UCSD-AML1 (cell line): ENCODE data around the gene RABEP1.
A peak's percentile ranks its signal among the peaks of the same experiment; 100 is the strongest.

ENCODE experiments used
- DNase-seq: peaks from one replicate; lab custom pipeline; 2025; ENCODE audit not compliant: unreplicated experiment; lab: John Stamatoyannopoulos, UW

RABEP1 gene

DNA sequence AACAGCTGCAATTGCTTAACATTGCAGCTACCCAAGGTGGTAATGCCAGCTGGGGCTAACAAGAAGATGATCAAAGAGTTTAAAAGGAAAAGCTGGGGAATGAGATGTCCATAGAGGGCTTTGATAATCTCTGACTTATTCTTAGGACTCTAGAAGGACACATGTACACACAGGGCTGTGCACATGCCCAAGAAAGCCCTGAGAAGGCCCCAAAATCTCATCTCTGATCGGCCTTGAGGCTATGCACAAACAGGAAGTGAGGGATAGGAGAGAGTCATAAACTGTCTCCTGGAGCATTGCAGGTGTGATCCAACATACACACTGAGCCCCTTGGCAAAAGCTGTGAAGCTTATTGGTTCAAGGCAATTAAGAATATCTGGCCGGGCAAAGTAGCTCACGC lies 17.2 kb upstream of the RABEP1 start:
- no peak for DNase-seq

DNA sequence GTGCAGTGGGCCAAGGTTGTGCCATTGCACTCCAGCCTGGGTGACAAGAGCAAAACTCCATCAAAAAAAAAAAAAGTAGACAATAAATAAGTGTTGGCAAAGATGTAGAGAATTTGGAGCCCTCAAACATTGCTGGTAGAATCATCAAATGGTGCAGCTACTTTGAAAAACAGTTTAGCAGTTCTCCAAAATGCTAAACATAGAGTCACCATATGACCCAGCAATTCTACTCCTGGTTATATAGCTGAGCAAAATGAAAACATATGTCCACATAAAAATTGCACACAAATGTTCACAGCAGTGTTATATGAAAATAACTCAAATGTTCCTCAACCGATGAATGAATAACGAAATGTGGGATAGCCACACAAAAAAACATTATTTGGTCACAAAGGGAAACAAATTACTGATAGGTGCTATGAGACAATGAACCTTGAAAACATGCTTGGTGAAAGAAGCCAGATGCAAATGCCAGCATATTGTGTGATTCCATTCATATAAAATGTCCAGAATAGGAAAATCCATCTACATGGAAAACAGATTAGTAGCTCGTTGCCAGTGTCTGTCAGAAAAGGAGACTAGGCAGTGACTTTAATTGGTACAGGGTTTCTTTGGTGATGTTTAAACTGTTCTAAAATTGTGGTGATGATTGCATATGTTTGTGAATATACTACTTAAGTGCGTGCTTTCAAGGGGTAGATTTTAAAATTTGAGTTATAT lies 12.7 kb upstream of the RABEP1 start:
- DNase-seq = no peak

DNA sequence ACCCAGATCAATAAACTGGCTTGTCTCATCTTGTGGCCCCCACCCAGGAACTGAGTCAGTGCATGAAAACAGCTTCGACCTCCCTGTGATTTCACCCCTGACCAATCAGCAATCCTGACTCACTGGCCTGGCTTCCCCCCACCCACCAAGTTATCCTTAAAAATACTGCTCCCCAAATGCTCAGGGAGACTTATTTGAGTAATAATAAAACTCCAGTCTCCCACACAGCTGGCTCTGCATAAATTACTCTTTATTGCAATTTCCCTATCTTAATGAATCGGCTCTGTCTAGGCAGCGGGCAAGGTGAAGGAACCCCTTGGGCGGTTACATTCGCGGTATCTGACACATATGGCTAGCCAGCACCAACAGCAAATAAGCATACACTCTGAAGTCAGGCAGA lies 9.8 kb upstream of the RABEP1 start:
- DNase-seq = no peak

DNA sequence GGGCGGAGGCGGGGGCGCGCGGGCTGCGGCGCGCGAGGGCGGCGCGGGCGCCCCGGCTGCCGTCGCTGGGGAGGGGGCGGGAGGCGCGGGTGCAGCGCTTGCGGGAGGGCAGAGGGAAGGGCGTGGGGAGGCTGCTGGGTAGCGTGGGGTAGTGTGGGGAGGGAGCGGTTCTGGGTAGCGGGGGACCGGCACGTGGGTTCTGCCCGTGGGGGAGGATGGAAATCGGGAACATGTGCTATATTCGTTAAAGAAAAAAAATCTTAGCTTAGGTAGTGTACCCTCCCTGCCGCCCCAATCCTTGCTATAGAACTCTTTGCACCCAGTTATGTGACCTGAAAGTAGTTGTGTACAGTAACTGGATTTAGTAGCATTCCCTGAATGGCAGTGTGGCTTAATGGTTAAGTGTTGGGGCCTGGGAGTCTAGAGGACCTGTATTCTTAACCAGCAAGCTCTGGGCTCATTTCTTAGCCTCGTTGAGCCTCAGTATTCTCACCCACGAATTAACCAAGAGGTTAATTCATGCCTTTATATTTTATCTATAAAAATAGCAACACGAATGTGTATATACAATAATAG lies 646 bp downstream of the RABEP1 start:
- peak; percentile 43 for DNase-seq

DNA sequence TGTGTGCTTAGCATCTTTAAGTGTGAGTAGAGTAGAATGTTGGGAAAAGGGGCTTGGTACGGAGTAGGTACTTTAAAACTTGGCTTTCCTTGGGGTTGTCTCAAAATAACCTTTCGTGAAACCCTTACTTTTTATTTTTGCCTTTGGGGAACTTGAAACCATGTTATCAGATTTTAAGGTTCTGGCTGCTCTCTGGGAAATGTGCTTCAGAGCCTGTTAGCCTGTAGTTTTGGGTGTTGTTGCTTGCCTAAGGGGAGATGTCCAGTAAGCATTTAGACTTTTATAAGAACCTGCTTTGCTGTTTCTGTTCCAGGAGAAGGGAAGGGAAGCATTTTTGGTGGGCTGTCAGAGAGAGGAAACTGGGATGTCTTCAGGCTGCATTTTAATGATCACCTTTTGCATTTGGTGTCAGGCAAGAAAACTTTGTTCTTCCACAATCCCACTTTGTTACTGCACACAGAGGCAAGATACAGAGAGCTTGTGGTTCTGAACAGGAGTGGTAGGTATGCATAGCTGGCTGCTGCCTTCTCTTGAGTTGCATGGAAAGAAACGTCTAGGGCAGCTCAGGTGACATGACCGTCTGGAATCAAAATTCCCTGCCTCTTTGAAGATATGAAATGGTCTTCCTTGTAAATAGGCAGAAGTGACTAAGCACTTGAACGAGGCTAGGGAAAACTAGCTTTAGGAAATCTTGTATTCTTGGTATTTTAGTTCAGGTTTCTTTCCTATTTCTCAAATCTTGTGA lies 1.7 kb downstream of the RABEP1 start:
- DNase-seq = no peak

DNA sequence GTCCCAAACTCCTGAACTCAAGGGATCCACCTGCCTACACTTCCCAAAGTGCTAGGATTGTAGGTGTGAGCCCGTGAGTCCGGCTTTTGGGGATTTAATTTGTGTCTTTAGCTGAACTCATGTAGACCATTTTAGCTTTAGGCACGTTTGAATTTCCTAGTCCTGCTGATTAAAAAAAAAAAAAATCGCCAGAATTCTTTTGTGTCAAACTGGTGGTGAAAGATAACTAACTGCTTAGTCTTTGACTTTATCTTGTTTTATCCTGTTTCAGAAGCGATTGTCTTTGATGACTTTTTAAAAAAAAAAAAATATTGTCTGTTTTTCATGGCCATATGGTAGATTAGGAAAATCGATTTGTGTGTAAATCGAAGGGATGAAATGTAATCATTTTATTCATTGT lies 2.6 kb downstream of the RABEP1 start:
- DNase-seq = no peak

DNA sequence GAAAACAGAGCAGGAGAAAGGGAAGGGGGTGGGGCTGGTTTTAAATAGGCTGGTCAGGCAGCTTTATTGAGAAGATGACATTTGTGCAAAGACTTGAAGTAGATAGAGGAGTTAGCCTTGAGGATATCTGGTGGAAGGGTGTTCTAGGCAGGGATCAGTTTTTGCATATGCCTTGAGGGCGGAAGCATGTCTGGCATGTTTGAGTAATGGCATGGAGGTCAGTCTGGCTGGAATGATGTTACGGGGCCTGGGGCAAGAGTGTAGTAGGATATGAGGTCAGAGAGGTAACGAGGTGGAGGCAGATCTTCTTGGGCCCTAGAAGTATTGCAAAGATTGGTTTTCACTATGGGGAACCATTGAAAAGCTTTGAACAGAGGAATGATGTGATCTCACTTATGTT lies 4.8 kb downstream of the RABEP1 start:
- DNase-seq = no peak

DNA sequence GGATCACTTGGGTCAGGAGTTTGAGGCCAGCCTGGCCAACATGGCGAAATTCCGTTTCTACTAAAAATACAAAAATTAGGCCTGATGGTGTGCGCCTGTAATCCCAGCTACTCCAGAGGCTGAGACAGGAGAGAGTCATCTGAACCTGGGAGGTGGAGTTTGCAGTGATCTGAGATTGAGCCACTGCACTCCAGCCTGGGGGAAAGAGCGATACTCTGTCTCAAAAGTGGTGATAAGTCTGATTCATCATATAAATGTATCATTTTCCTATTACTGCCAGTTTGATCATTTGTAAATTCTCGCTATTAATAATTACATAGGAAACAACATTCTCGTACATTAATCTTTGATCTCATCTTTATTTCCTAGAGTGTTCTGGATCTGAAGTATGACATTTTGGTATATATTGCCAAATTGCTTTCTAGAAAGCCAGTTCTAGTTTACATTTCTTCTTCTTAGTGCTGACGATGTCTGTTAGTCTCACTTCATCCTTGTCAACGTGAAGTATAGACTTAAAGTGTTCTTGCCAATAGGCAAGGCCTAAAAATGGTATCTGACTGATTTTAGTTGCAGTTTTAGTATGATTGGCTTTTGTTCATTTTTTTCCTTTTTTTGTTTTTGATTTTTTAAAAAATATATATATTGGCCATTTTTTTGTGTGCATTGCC lies 9.7 kb downstream of the RABEP1 start:
- no peak for DNase-seq

DNA sequence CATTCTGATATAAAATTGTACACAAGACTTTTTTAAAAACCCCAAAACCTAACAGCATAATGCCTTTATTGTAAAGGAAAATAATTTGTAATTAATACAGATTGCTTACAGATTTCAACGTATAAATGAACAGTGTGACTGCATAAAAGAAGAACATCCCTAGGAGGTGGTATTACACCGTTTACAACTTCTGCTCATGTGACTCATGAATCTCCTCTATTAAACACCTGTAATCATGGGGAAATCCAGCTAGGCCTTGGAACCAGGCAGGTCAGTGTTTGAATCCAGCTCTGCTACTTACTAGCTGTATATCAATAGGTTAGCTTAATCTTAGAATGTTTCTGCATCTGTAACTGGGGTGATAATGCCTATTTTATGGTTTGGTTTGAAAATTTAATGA lies 15.2 kb downstream of the RABEP1 start:
- DNase-seq = no peak

DNA sequence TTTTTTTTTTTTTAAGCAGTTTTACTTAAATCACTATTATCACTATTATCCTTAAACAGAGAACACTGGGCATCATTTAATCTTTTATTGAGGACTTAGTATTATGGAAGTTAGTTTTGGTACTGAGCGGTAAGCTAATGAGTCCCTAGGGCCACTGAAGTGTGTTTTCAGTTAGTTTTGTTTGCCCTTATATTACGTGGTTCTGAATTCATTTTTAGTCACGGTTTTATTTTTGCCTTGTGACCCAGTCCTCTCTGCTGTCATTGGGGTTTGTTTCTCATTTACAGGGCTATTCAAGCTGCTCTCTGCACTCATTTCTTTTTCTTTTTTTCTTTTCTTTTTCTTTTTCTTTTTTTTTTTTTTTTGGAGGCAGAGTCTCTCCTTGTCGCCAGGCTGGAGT lies 17.3 kb downstream of the RABEP1 start:
- no peak for DNase-seq

DNA sequence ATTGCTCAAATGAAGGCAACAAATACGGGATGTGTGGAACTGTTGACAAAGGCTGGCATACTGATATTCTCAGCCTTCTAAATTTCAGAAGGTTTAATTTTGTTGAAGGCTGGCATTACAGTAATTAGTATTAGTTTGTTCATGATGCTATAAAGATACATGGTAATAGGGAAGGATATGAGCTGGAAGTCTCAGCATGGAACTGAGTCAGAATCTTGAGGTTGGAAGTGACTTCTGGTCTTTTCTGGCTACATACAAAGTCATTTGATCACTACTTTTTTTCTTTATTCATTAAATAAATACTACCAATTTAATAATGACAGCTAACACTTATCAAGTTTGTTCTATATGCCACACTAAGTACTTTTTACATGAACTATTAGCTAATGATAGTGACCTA lies 22.6 kb downstream of the RABEP1 start:
- DNase-seq = no peak

DNA sequence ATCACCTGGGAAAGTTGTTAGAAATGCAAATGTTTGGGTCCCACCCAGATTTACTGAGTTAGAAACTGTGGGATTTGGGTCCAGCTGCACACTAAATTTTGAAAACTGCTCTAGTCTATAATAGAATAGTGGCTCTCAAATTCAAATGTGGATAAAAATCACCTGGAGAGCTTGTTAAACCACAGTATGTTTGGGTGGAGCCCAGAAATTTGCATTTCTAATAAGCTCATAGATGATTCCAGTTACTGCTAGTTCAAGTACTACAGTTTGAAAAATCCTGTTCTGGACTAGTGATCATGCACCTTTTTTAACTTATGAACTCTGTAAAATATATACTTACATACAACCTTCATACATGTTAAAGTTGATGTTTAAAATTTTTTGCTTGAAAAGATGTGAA lies 27.8 kb downstream of the RABEP1 start:
- no peak for DNase-seq

DNA sequence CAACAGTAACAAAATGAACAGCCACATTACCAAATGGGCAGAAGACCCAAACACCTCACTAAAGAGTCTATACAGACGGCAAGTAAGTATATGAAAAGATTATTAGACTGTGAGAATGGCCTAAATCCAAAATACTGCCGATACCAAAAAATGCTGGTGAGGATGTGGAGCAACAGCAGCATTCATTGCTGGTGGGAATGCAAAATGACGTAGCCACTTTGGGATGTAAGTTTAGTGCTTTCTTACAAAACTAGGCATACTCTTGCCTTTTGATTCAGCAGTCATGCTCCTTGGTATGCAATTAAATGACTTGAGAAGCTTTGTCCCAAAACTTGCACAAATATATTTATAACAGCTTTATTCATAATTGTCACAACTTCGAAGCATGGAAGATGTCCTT lies 43.8 kb downstream of the RABEP1 start:
- DNase-seq = no peak

DNA sequence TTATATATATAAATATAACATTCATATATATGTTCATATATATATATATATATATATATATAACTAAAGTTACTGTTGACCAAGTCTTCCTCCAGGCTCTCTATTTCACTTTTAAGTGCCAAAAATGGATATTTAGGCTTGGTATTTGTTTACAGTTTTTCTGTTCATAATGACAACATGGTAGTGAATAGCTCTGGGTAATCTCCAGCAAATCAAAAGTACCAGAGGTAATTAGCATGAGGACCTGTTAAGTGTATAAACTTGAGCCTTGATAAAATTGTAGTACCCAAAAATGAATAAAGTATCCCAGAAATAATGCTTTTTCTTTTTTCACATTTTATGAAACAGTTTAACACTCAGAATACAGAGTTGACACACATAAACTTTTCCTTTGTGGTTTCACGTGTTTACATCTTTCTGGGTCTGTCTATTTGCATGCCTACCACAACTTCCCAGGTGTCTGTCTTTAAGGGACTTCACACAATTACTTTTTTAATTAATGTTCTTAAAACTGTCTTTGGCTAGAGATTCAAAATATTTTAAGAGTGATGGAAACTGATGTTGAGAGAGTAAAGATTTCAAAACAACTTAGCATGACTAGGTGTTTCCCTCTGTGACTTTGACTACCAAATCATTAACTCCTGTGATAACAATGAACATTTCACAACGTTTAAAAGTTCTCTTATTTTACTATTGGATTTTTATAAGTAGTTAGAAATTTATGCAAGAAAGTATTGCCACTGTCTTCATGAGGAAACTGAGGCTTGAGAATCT lies 47.9 kb downstream of the RABEP1 start:
- no peak for DNase-seq

DNA sequence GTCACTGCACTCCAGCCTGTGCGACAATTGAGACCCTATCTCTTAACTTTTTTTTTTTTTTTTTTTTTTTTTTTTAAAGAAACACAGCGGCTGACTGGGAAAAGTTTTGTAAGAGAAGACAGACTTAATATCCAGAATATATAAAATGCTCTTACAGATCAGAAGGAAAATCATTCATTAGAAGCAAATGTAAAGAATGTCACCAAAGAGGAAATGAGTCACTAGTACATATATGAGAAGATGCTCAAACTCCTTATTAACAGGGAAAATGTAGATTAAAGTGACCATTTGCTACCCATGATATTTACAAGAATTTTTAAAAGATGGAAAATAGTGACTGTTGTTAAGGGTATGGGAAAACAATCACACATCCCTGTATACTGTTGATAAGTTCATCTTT lies 48.9 kb downstream of the RABEP1 start:
- no peak for DNase-seq

DNA sequence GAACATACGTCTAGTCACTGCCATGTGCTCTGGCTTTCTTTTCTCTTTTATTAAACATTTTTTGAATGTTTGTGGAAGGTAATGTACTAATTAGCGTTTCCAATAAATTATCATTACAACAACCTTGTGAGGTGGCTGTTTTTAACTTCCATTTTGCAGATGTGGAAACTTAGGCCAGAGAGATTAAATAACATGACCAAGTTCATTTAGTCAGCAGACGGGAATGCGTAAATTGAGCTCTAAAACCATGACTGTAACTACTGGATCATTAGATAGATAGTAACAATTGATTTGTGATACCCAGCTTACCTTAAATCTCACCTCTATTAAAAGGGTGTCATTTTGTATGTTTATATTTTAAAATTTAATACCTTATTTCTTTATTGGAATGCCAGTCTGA lies 49.4 kb downstream of the RABEP1 start:
- DNase-seq = no peak

DNA sequence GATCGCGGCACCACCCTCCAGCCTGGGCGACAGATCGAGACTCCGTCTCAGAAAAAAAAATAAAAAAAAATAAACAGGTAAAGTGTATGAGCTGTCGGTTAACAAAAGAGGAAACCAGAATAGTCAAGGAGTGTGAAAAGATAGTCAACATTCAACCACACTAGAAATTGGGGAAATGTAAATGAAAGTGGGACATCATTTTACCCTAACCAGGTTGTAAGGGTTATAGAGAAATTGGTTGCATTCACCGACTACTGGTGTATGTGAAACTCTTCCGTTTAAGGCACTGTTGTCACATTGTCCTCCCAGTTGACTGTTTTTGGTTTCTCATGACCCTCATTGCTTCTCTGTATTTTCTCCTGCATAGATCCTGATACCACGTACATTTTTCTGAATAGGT lies 62.8 kb downstream of the RABEP1 start:
- DNase-seq = no peak

DNA sequence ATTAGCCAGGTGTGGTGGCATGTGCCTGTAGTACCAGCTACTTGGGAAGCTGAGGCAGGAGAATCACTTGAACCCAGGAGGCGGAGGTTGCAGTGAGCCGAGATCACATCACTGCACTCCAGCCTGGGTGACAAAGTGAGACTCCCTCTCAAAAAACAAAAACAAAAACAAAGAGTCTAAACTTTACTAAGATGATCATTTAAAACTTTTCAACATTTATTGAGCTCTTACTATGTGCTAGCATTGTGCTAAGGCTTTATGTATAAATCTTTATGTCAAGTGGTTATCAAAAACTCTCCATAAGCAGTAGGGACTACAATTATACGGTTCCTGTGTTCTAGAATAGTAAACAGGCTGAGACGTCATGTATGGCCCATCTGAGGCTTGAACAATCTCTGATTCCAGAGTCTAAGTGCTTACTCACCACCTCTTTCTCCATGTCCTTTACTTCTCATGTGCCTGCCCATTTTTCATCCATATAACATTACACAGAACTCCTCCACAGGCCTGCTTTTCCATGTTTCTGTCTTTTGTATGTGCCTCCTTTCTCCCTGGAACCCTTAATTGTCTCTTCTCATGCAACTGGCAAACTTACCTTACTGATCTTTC lies 70.7 kb downstream of the RABEP1 start:
- DNase-seq = no peak

DNA sequence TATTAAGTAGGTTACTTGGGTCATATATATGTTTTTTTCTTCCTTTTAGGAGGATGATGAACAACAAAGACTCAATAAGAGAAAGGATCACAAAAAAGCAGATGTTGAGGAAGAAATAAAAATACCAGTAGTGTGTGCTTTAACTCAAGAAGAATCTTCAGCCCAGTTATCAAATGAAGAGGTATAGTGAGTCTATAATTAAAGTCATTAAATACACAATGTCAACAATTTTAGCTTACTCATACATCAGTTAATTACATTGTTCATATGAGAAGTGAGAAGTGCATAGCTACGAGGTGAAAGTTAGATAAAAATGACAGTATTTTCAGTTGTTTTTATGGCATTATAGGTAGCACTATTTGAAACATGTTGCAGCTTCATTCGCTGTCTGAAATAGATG lies 72.2 kb downstream of the RABEP1 start:
- DNase-seq = no peak

DNA sequence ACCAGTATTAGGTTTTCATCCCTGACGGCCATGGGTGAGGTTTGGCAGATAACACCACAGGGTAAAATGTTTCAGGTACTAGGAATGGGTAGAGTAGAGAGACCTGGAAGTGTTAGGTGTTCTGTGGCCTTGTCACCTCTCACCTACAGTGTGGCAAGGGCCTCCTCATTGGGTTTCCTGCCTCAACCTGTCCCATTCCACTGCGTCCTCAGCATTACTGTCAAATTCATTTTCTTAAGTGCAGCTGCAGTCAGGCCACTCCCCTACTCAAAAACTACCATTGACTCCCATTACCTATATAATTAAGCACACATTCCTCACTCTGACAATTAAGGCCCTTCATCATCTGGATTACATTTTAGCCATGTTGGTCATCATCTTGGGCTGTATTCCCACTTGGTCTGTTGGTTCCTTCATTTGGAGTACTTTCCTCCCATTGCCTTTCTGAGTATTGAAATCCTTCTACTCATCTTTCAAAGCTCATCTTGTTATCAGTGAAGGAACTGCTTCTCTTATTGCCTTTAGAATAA lies 72.9 kb downstream of the RABEP1 start:
- no peak for DNase-seq
